Measurements from ENCODE around the gene ATXN2.

DNA sequence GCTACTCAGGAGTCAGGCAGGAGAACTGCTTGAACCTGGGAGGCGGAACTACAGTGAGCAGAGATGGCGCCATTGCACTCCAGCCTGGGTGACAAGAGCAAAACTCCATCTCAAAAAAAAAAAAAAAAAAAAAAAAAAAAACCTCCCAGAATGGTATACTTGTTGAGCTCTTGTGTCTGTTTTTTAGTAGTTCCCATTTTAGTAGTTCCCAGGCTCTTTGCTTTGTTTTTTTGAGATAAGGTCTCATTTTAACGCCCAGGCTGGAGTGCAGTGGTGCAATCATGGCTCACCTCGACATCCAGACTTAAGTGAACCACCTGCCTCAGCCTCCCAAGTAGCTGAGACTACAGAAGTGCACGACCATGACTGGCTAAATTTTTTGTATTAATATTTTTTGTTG is 13.4 kb downstream of the ATXN2 start:
- TF ChIP-seq CTCF (conservative IDR thresholded peaks at IDR 0.05; ENCODE audit: low read depth, low read length) (no peak), EZH2phosphoT487 (IDR thresholded peaks at IDR 0.05; ENCODE audit: borderline replicate concordance, low read length) (no peak)
